ENCODE measurements around the gene NSMCE1. TPM values are rescaled to one million over a fixed set of nuclear protein-coding genes. Genes with fewer than 3 reads are reported as not detected.

The NSMCE1 gene
- total and polyA plus RNA-seq, 7 donors = 32.5 to 65.2 (median 51.0) TPM

GRCh38 chr16:27312580-27313421 lies 44.2 kb upstream of the NSMCE1 start:
- peak overlapping the region; percentile 96 to 99 (median 99) for H3K27ac ChIP-seq
- intact Hi-C loops (cut with DNase I) = loop anchor here (2.0 kb wide), 1 partner anchor 78 kb away; no protein-coding TSS in a partner anchor

GRCh38 chr16:27311897-27312303 lies 43.3 kb upstream of the NSMCE1 start:
- H3K36me3 ChIP-seq = no peaks in the 10 kb centered on the region
- intact Hi-C loops (cut with DNase I) = loop anchor here (2.0 kb wide), 1 partner anchor 77 kb away; no protein-coding TSS in a partner anchor
- 58 to 80% methylated on average over 7 of the region's 7 CpGs for WGBS, 2 donors

More at GRCh38 chr16:27312580-27313421, 44.2 kb upstream of the NSMCE1 start:
- H3K27me3 ChIP-seq = no peaks in the 10 kb centered on the region
- peaks cover 0 to 42% (median 38%) of the 10 kb centered on the region in 4 donors for H3K4me1 ChIP-seq
- H3K4me3 ChIP-seq = peak overlapping the region; percentile 74 to 95 (median 88)
- no peaks in the 10 kb centered on the region for H3K9me3 ChIP-seq
- no peak for TF ChIP-seq POLR2AphosphoS5 (IDR thresholded peaks at IDR 0.05)
- TF ChIP-seq, protein P1, sequence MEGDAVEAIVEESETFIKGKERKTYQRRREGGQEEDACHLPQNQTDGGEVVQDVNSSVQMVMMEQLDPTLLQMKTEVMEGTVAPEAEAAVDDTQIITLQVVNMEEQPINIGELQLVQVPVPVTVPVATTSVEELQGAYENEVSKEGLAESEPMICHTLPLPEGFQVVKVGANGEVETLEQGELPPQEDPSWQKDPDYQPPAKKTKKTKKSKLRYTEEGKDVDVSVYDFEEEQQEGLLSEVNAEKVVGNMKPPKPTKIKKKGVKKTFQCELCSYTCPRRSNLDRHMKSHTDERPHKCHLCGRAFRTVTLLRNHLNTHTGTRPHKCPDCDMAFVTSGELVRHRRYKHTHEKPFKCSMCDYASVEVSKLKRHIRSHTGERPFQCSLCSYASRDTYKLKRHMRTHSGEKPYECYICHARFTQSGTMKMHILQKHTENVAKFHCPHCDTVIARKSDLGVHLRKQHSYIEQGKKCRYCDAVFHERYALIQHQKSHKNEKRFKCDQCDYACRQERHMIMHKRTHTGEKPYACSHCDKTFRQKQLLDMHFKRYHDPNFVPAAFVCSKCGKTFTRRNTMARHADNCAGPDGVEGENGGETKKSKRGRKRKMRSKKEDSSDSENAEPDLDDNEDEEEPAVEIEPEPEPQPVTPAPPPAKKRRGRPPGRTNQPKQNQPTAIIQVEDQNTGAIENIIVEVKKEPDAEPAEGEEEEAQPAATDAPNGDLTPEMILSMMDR (IDR thresholded peaks at IDR 0.05) = no peak
- TF ChIP-seq EP300 (IDR thresholded peaks at IDR 0.05) = no peak
- no peaks in the 10 kb centered on the region for H3K36me3 ChIP-seq
- 60 to 68% methylated on average over 11 of the region's 11 CpGs for WGBS, 2 donors
- peak; percentile 51 for DNase-seq

GRCh38 chr16:27311448-27311830 lies 42.9 kb upstream of the NSMCE1 start:
- H3K9me3 ChIP-seq = no peaks in the 10 kb centered on the region
- TF ChIP-seq POLR2A (IDR thresholded peaks at IDR 0.05) (no peak), EP300 (IDR thresholded peaks at IDR 0.05) (no peak), POLR2AphosphoS5 (IDR thresholded peaks at IDR 0.05) (no peak)
- TF ChIP-seq, protein P1 (IDR thresholded peaks at IDR 0.05) = no peak
- WGBS, 2 donors = 53 to 69% methylated on average over 8 of the region's 8 CpGs
- no peak overlapping the region for H3K27ac ChIP-seq
- peaks cover 0 to 28% (median 25%) of the 10 kb centered on the region in 4 donors for H3K4me1 ChIP-seq
- no peaks in the 10 kb centered on the region for H3K36me3 ChIP-seq
- intact Hi-C loops (cut with DNase I) = no loop called here
- H3K27me3 ChIP-seq = no peaks in the 10 kb centered on the region
- no peak for DNase-seq
- no peak overlapping the region for H3K4me3 ChIP-seq

More at GRCh38 chr16:27311897-27312303, 43.3 kb upstream of the NSMCE1 start:
- TF ChIP-seq EP300 (IDR thresholded peaks at IDR 0.05) = no peak
- TF ChIP-seq, protein P1 (IDR thresholded peaks at IDR 0.05) = no peak
- TF ChIP-seq POLR2A (IDR thresholded peaks at IDR 0.05) = no peak
- TF ChIP-seq POLR2AphosphoS5 (IDR thresholded peaks at IDR 0.05) = no peak
- peak; percentile 57 for DNase-seq
- Histone ChIP-seq H3K27me3 (no peaks in the 10 kb centered on the region), H3K27ac (no peak overlapping the region), H3K4me1 (peaks cover 0 to 33% (median 29%) of the 10 kb centered on the region in 4 donors), H3K4me3 (no peak overlapping the region), H3K9me3 (no peaks in the 10 kb centered on the region)

DNA sequence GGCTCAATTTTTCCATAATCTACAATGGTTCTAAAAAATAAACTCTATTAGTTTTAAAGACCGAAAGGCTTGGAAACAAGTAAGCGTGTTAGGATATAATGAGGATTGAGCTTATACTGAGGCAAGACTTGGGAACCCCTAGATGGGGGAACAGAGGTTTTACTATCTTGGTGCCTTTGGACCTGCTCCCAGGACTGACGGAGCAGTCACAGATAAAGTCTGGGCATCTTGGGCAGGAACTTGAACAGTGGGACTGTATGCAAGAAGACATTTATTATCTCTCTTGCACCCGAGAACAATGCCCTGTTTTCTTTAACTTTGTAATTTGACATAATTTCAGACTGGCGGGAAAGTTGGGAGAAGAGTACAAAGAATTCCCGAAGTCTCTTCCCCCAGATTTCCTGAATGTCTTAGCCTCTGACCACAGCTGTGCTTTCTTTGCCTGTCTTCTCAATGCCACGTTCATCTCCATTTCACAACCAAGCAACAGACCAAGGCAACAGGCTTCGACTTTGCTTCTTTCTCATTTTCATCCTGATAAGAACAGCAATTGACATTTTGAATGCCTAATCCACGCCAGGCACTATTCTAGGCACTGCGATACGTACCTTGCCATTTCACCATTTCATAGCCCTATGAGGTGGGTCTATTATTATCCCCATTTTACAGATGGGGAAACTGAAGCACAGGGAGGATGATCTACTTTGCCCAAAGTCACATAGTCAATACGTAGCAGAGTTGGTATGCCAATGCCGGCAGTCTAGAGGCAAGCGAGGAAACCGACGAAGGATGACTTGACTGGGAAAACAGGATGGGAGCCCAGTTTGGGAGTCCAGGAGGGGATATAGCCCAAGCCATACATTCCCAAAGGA lies 42.2 kb upstream of the NSMCE1 start:
- intact Hi-C loops (cut with DNase I) = no loop called here
- peak; percentile 22 for DNase-seq
- Histone ChIP-seq H3K9me3 (no peaks in the 10 kb centered on the region), H3K27ac (no peak overlapping the region), H3K4me3 (no peak overlapping the region), H3K4me1 (peaks cover 0 to 22% (median 18%) of the 10 kb centered on the region in 4 donors), H3K36me3 (no peaks in the 10 kb centered on the region), H3K27me3 (no peaks in the 10 kb centered on the region)
- TF ChIP-seq EP300 (IDR thresholded peaks at IDR 0.05) (no peak), POLR2AphosphoS5 (IDR thresholded peaks at IDR 0.05) (no peak), POLR2A (IDR thresholded peaks at IDR 0.05) (no peak)
- TF ChIP-seq, protein P1 (IDR thresholded peaks at IDR 0.05) = no peak
- 75 to 86% methylated on average over 16 of the region's 16 CpGs for WGBS, 2 donors
